Activated effector memory CD4-positive, alpha-beta T cell treated with Interleukin-2 at 50 U/mL for 16 hours (primary cell): ENCODE data around the gene SFRP5.

Source experiments
- DNase-seq: peaks from one replicate; pipeline ENCODE4 v3.0.0-alpha.2; 2020

SFRP5 gene

GRCh38 chr10:97734021-97734420 lies 37.8 kb downstream of the SFRP5 start:
- no peak for DNase-seq

GRCh38 chr10:97733256-97733655 lies 38.5 kb downstream of the SFRP5 start:
- no peak for DNase-seq

DNA sequence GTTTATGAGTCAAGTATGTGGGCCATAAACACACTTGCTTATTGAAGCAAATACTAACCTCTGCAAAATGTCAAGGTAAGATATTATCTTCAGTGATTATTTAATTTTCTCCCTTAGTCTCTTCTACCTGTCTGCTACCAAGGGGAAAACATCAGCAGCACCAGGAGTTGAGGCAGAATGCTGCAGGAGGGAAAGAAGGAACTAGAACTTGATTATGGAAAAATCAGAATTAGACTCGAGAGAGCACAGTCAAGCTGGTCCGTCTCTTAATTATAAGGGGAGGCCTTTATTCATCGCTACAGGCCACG lies 39.8 kb downstream of the SFRP5 start:
- no peak for DNase-seq

DNA sequence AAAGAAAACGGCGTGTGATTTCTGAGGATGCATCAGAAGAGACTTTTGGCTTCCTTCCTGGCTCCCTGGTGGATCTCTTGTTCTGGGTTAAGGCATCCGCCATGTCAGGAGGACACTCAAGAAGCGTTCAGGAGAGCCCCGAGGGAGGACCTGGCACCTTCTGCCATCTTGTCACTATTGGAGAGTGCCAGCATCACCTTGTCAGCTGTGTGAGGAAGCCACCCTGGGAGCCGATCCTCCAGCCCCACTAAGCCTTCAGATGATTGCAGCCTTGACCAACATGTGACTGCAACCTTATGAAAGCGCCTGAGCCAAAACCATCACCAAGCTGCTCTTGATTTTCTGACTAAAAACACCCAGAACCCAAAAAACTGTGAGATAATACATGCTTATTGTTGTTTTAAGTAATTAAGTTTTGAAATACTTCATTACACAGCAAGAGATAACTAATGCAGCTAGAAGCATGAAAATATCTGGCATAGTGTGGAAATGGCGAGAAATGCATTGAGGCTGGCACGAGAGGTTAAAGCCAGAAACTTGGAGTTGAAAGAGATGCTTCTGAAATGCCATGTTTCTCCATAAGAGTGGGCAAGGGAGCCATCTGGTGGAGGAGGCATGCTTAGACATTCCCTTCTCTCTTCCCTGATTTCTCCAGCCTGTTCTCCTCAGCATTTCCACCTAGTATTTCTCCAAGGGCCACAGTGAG lies 40.3 kb downstream of the SFRP5 start:
- peak; percentile 18 for DNase-seq

DNA sequence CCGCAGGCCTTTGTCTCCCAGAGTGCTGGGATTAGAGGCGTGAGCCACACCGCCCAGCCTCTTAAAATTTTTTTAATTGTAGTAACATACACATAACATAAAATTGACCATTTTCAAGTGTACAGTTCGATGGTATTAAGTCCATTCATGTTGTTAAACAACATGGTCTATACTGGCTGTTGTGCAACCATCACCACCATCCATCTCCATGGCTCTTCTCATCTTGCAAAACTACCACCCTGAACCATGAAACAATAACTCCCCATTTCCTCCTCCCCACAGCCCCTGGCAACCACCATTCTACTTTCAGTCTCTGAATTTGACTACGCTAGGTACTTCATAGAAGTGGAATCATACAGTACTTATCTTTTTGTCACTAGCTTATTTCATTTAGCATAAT lies 42.8 kb downstream of the SFRP5 start:
- DNase-seq = no peak

DNA sequence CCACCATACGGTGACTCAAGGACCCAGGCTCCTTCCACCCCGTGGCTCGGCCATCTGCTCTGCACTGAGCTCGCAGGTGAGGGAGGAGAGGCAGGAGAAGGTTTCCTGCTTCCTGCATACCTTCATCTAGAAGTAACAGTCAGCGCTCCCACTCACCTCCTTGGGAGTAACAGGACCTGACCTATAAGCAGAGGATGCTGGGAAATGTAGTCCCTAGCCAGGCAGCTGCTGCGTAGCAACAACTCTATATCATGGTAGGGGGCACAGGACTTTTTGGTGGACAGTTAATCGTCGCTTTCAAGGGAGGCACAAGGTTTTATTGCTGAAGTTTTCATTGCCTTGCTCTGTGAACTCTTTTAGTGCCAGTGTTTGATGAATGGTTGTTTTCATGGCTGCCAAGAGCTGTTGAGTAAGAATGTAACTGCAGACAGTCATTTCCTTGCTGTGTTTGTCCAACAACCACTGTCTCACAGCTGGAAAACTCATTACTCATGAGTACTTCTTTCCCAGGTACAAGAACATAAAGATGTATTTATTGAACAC lies 45.1 kb downstream of the SFRP5 start:
- no peak for DNase-seq

DNA sequence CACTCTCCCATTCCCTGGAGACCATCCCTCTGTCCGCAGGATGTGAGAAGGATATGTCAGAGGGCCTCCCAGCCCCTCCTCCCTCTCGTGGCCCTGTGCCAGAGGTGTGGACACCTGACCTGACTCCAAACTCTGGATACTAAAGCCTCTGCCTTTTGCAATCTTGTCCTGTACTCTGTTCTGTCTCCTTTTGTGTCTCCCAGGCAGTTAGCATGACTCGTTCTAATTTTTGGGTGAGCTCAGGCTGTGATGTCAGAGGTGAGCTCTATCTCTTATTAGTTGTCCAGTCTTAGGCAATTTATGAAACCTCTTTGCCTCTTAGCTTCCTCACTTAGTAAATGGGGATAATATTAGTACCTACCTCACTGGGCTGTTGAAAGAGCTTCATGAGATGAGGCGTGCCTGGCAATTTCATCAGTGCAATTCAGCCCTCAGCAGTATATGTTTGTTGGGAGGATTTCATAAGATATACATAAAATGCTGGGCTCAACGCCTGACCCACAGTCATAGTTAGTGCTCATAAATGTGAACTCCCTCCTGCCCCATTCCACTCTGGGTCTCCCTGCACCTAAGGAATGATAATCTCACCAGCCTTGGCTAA lies 47.4 kb downstream of the SFRP5 start:
- no peak for DNase-seq

DNA sequence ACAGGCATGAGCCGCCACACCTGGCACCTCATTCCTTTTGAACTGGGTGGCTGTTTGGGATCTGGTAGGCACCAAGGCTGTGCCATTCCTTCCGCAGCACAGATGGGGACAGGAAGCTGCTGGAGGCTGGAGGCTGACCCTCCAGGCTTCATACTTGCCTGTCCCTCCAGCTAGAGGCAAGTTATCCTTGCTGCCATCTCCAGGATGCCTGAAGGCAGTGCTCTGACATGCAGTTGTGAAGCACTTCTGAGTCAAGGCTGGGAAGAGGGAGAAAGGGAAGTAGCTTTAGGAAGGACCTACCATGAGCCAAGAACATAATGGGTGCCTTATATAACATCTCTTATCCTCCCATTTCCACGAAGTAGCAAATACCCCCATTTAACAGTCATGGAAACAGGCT lies 48.8 kb downstream of the SFRP5 start:
- DNase-seq = no peak

DNA sequence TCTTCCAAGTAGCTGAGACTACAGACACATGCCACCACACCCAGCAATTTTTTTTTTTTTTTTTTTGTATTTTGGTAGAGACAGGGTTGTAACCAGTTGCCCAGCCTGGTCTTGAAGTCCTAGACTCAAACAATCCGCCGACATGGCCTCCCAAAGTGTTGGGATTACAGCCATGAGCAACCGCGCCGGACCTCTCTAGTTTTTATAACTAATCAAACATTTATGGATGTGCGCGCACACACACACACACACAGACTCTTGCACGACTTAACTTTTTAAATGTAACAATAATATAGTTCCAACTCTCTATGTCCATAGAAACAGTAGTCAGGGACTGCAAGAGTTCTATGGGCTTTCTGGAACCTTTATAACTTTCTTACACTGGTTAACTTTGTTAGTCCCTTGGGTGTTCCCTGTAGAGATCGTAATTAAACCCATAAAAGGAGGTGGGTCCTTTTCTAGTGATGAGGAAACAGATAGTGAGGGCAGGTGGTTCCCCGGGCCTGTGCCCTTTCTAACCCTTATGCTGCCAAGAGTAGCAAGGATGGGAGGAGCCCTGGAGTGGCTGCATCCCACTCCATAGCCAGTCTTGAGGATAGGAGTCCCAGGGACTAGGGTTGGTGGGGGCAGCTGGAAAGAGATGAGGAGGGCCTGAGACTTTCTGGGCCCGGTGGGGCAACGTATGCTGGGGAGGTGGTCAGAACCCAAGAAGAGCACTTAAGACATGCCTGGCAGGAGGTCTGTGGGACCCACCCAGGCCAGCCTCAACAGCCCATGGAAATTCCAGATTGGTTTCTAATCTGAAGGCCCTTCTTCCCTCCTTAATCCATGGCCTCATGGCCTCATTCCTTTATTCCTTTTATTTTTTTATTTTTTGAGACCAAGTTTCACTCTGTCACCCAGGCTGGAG lies 49.7 kb downstream of the SFRP5 start:
- DNase-seq = no peak

DNA sequence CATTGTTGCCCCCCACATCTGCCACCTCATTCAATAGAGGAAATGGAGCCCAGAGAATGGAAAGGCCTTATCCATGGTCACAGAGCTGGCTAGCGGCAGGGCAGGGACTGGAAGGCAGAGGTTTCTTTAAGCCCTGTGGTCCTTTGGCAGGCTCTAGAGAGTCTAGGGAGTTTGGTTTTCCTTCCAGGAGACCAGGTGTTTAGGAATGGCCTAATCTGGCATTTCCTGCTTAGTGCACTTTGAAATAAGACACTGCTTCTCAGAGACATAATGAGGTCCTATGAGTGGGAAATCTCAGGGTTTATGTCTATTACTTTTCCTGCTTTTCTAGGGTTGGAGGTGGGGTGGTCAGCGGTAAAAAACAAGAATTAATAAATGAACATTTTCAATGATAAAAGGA lies 52.2 kb downstream of the SFRP5 start:
- DNase-seq = no peak

GRCh38 chr10:97718659-97719142 lies 53.1 kb downstream of the SFRP5 start:
- no peak for DNase-seq

GRCh38 chr10:97718178-97718577 lies 53.6 kb downstream of the SFRP5 start:
- DNase-seq = no peak

GRCh38 chr10:97717627-97718026 lies 54.2 kb downstream of the SFRP5 start:
- no peak for DNase-seq
